Measurements from ENCODE around the gene BRI3BP.

DNA sequence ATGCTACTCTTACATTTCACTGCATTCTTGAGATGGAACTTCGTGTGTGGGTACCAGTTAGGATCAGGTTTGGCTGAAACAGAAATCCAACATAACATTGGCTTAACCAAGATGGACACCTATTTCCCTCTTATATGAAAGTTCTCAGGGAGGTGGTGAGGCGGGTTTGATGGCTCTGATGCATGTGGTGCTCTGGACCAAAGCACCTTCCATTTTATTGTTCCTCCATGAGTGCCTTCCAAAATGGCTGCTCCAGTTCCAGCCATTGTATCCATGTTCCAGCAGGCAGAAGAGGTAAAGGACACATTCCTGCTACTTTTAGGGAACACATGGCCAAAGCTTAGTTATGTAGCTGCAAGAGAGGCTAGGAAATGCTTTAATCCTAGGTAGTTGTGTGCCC lies 29.6 kb downstream of the BRI3BP start:
- no peak for TF ChIP-seq EZH2phosphoT487 (IDR thresholded peaks at IDR 0.05; ENCODE audit: borderline replicate concordance, low read length)
- TF ChIP-seq, protein P1, sequence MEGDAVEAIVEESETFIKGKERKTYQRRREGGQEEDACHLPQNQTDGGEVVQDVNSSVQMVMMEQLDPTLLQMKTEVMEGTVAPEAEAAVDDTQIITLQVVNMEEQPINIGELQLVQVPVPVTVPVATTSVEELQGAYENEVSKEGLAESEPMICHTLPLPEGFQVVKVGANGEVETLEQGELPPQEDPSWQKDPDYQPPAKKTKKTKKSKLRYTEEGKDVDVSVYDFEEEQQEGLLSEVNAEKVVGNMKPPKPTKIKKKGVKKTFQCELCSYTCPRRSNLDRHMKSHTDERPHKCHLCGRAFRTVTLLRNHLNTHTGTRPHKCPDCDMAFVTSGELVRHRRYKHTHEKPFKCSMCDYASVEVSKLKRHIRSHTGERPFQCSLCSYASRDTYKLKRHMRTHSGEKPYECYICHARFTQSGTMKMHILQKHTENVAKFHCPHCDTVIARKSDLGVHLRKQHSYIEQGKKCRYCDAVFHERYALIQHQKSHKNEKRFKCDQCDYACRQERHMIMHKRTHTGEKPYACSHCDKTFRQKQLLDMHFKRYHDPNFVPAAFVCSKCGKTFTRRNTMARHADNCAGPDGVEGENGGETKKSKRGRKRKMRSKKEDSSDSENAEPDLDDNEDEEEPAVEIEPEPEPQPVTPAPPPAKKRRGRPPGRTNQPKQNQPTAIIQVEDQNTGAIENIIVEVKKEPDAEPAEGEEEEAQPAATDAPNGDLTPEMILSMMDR (conservative IDR thresholded peaks at IDR 0.05; ENCODE audit: low read depth, low read length) = no peak
